Adipocyte (in vitro differentiated cells): Measurements from ENCODE around the gene IPO11.

Experiments
- DNase-seq: peaks from one replicate; pipeline ENCODE4 v3.0.0-alpha.2; 2015; ENCODE audit warnings: low read depth
- H3K27me3 ChIP-seq: replicated peaks from 2 replicates; pipeline ENCODE4 v1.7.0; 2013; ENCODE audit warnings: mild to moderate bottlenecking, low read length, moderate library complexity; ENCODE audit not compliant: control insufficient read depth, insufficient read depth
- H3K36me3 ChIP-seq: 2 replicates; pipeline ENCODE4 v1.7.0; 2013; ENCODE audit warnings: low read length, mild to moderate bottlenecking, moderate library complexity; ENCODE audit not compliant: control insufficient read depth, insufficient read depth, severe bottlenecking
- H3K4me1 ChIP-seq: 2 replicates; pipeline ENCODE4 v1.7.0; 2013; ENCODE audit warnings: mild to moderate bottlenecking, low read length, moderate library complexity; ENCODE audit not compliant: control insufficient read depth, insufficient read depth
- H3K4me3 ChIP-seq: 2 replicates; pipeline ENCODE4 v1.7.0; 2013; ENCODE audit warnings: mild to moderate bottlenecking, low read length, moderate library complexity
- H3K9ac ChIP-seq: 2 replicates; pipeline ENCODE4 v1.7.0; 2013; ENCODE audit warnings: mild to moderate bottlenecking, low read length, moderate library complexity
- H3K9me3 ChIP-seq: 2 replicates; pipeline ENCODE4 v1.7.0; 2013; ENCODE audit warnings: mild to moderate bottlenecking, low read length, moderate library complexity; ENCODE audit not compliant: control insufficient read depth

The IPO11 gene

GRCh38 chr5:62603934-62604333, 191.4 kb downstream of the IPO11 start:
- DNase-seq, result no peak
- H3K4me1 ChIP-seq, result no peaks in the 10 kb centered on the region

DNA sequence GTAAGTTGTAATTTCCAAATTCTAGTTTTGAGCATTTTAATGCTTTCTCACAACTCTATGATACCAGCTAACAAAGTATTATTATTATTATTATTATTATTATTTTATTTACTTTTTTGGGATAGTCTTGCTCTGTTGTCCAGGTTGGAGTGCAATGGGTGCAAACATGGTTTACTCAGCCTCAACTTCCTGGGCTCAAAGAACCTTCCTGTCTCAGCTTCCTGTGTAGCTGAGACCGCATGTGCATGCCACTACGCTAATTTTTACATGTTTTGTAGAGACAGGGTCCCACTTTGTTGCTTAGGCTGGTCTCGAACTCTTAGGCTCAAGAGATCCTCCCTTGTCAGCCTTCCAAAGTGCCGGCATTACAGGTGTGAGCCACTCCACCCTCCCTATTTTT, 193.1 kb downstream of the IPO11 start:
- Histone ChIP-seq H3K4me3 (no peak overlapping the region), H3K27me3 (no peaks in the 10 kb centered on the region), H3K9me3 (no peaks in the 10 kb centered on the region), H3K4me1 (no peaks in the 10 kb centered on the region), H3K36me3 (peaks cover 10% of the 10 kb centered on the region), H3K9ac (no peak overlapping the region)
- no peak for DNase-seq

More at GRCh38 chr5:62603934-62604333, 191.4 kb downstream of the IPO11 start:
- H3K27me3 ChIP-seq, result no peaks in the 10 kb centered on the region
- H3K4me3 ChIP-seq, result no peak overlapping the region
- no peak overlapping the region for H3K9ac ChIP-seq
- no peaks in the 10 kb centered on the region for H3K9me3 ChIP-seq
- peaks cover 10% of the 10 kb centered on the region for H3K36me3 ChIP-seq

DNA sequence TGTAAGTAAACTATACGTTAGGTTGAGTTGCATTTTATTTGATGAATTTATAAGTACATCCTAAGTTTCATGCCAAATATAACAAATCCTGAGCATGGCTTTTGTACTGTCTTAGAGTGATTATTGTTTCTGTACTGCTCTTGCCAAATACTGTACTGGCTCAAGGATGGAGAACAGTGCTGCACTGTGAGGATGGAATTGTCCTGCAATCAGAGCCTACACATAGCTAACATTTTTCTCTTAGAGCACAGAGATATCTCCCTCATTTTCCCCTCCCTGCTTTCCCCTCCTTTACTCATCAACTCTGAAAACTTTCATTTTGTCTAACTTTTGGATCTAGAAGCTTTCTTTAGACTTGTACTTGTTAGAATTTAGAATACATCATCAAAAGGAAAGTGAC, 194.3 kb downstream of the IPO11 start:
- peak; percentile 64 for DNase-seq
- Histone ChIP-seq H3K27me3 (no peaks in the 10 kb centered on the region), H3K9me3 (no peaks in the 10 kb centered on the region), H3K9ac (no peak overlapping the region), H3K4me3 (no peak overlapping the region), H3K36me3 (peaks cover 10% of the 10 kb centered on the region), H3K4me1 (no peaks in the 10 kb centered on the region)

GRCh38 chr5:62607615-62608014, 195.1 kb downstream of the IPO11 start:
- Histone ChIP-seq H3K27me3 (no peaks in the 10 kb centered on the region), H3K9ac (no peak overlapping the region), H3K4me3 (no peak overlapping the region), H3K36me3 (peaks cover 7% of the 10 kb centered on the region), H3K9me3 (no peaks in the 10 kb centered on the region), H3K4me1 (no peaks in the 10 kb centered on the region)
- no peak for DNase-seq

GRCh38 chr5:62608529-62609511, 196.3 kb downstream of the IPO11 start:
- Histone ChIP-seq H3K4me3 (no peak overlapping the region), H3K36me3 (no peaks in the 10 kb centered on the region), H3K9ac (no peak overlapping the region), H3K4me1 (no peaks in the 10 kb centered on the region), H3K9me3 (no peaks in the 10 kb centered on the region), H3K27me3 (no peaks in the 10 kb centered on the region)
- no peak for DNase-seq

DNA sequence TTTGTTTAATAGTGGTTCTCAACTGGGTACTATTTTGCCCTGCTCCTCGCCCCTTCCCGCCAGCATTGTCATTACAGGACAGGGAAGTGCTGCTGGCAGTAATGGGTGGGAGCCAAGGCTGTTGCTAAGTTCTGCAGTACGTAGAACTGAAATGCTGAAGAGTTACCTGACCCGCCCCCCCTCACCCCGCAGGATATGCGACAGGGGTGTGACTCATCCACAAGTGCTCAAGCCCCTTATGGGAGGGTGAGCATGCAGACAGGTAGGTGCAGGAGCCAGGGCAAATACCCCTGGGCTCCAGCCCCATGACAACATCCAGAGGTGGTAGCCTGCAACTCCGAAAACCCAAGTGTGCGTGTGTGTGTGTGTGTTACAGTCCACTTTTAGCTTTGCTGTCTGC, 201.8 kb downstream of the IPO11 start:
- Histone ChIP-seq H3K9ac (no peak overlapping the region), H3K4me1 (no peaks in the 10 kb centered on the region), H3K36me3 (no peaks in the 10 kb centered on the region), H3K4me3 (no peak overlapping the region), H3K27me3 (no peaks in the 10 kb centered on the region), H3K9me3 (no peaks in the 10 kb centered on the region)
- DNase-seq, result no peak

- Histone ChIP-seq H3K4me3 (no peak overlapping the region), H3K27me3 (no peaks in the 10 kb centered on the region), H3K4me1 (no peaks in the 10 kb centered on the region), H3K9me3 (no peaks in the 10 kb centered on the region), H3K9ac (no peak overlapping the region), H3K36me3 (no peaks in the 10 kb centered on the region)
- DNase-seq, result no peak
Observed at GRCh38 chr5:62616615-62617277, 204.2 kb downstream of the IPO11 start.

DNA sequence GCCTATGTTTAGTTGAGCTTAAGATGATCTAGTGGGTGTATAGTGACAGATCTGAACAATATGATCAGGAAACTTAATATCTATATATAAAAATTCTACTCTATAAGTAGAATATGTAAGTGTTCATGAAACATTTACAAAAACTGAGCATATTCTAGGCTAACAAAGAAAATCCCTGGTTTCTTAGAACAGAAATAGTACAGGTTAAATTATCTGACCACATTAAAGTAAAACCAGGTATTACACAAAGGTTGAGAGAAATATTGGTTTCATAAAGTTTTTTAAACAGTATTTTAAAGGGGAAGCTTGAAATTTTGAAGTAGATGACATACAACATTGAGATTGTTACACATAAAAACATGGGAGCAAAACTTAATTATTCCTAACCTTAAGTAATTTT, 205.4 kb downstream of the IPO11 start:
- no peak overlapping the region for H3K4me3 ChIP-seq
- no peaks in the 10 kb centered on the region for H3K9me3 ChIP-seq
- H3K4me1 ChIP-seq, result no peaks in the 10 kb centered on the region
- no peak for DNase-seq
- no peaks in the 10 kb centered on the region for H3K36me3 ChIP-seq
- H3K27me3 ChIP-seq, result no peaks in the 10 kb centered on the region
- H3K9ac ChIP-seq, result no peak overlapping the region

- no peaks in the 10 kb centered on the region for H3K4me1 ChIP-seq
- no peak overlapping the region for H3K9ac ChIP-seq
- H3K9me3 ChIP-seq, result no peaks in the 10 kb centered on the region
- H3K36me3 ChIP-seq, result no peaks in the 10 kb centered on the region
- H3K27me3 ChIP-seq, result no peaks in the 10 kb centered on the region
- DNase-seq, result no peak
- no peak overlapping the region for H3K4me3 ChIP-seq
Observed at GRCh38 chr5:62620761-62621160, 208.2 kb downstream of the IPO11 start.

- no peak overlapping the region for H3K4me3 ChIP-seq
- H3K36me3 ChIP-seq, result no peaks in the 10 kb centered on the region
- H3K9me3 ChIP-seq, result no peaks in the 10 kb centered on the region
- H3K27me3 ChIP-seq, result no peaks in the 10 kb centered on the region
- DNase-seq, result no peak
- no peak overlapping the region for H3K9ac ChIP-seq
- no peaks in the 10 kb centered on the region for H3K4me1 ChIP-seq
Observed at GRCh38 chr5:62621280-62621679, 208.7 kb downstream of the IPO11 start.

- no peak for DNase-seq
Observed at GRCh38 chr5:62623271-62623670, 210.7 kb downstream of the IPO11 start.

More at GRCh38 chr5:62623271-62623670, 210.7 kb downstream of the IPO11 start:
- Histone ChIP-seq H3K4me1 (no peaks in the 10 kb centered on the region), H3K4me3 (no peak overlapping the region), H3K9me3 (no peaks in the 10 kb centered on the region), H3K9ac (no peak overlapping the region), H3K36me3 (peaks cover 11% of the 10 kb centered on the region), H3K27me3 (no peaks in the 10 kb centered on the region)
